Measurements from ENCODE around the gene OLFM4. TPM values are rescaled to one million over a fixed set of nuclear protein-coding genes. Genes with fewer than 3 reads are reported as not detected.
"Not testable (repeated sequence)": the region's sequence is repeated elsewhere in the genome, so short reads cannot be mapped to it uniquely, and the experiment has no call there.

Gene OLFM4
- total and polyA plus RNA-seq, 2 donors (not counting 1 experiment from before 2014, with no cell fraction given) = not detected

DNA sequence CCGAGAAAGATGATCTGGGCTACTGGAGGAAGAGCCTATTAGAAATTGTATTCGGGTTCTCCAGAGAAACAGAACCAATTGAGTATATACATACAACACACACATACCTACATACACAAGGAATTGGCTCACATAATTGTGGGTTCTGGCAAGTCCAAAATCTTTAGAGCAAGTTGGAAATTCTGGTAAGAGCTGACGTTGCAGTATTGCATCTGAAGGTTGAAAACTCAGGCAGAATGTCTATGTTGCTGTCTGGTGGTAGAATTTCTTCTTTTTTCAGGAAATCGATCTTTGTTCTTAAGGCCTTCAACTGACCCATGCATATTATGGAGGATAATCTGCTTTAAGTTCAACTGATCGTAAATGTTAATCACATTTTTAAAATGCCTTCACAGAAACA is 15.5 kb upstream of the OLFM4 start:
- no peak overlapping the region for H2AFZ ChIP-seq (ENCODE audit: low read length)
- H3K4me2 ChIP-seq (ENCODE audit: extremely low read depth, insufficient read depth, low read length) = no peak overlapping the region
- no peak overlapping the region for H3K4me3 ChIP-seq (replicated peaks in 1 of 4; ENCODE audit: control extremely low read depth in 1 of 4, insufficient read depth in 1 of 4, low read depth in 3 of 4, low read length in 4 of 4)
- no peak for DNase-seq (ENCODE audit: low read depth in 2 of 2)
- TF ChIP-seq, protein P1, sequence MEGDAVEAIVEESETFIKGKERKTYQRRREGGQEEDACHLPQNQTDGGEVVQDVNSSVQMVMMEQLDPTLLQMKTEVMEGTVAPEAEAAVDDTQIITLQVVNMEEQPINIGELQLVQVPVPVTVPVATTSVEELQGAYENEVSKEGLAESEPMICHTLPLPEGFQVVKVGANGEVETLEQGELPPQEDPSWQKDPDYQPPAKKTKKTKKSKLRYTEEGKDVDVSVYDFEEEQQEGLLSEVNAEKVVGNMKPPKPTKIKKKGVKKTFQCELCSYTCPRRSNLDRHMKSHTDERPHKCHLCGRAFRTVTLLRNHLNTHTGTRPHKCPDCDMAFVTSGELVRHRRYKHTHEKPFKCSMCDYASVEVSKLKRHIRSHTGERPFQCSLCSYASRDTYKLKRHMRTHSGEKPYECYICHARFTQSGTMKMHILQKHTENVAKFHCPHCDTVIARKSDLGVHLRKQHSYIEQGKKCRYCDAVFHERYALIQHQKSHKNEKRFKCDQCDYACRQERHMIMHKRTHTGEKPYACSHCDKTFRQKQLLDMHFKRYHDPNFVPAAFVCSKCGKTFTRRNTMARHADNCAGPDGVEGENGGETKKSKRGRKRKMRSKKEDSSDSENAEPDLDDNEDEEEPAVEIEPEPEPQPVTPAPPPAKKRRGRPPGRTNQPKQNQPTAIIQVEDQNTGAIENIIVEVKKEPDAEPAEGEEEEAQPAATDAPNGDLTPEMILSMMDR (conservative IDR thresholded peaks at IDR 0.05 in 1 of 2, IDR thresholded peaks at IDR 0.05 in 1 of 2; ENCODE audit: low read depth in 1 of 2, low read length in 2 of 2) = no peak
- TF ChIP-seq EZH2 (IDR thresholded peaks at IDR 0.05; ENCODE audit: low read length, missing control alignments) = no peak
- no peaks in the 10 kb centered on the region for H4K20me1 ChIP-seq (ENCODE audit: control insufficient read depth, extremely low read depth, insufficient read depth, low read length)
- no peaks in the 10 kb centered on the region for H3K36me3 ChIP-seq (ENCODE audit: control insufficient read depth, insufficient read depth, low read length)
- H3K79me2 ChIP-seq (ENCODE audit: control insufficient read depth, insufficient read depth, low read length) = no peaks in the 10 kb centered on the region
- H3K27me3 ChIP-seq (ENCODE audit: control insufficient read depth, insufficient read depth, low read length) = no peaks in the 10 kb centered on the region
- H3K27ac ChIP-seq (ENCODE audit: insufficient read depth, low read length) = no peak overlapping the region
- no peaks in the 10 kb centered on the region for H3K4me1 ChIP-seq (ENCODE audit: control insufficient read depth, extremely low read depth, insufficient read depth, low read length)
- no peak overlapping the region for H3K9ac ChIP-seq (ENCODE audit: insufficient read depth, low read length)
- no peaks in the 10 kb centered on the region for H3K9me3 ChIP-seq (ENCODE audit: control insufficient read depth, insufficient read depth, low read depth, low read length)

DNA sequence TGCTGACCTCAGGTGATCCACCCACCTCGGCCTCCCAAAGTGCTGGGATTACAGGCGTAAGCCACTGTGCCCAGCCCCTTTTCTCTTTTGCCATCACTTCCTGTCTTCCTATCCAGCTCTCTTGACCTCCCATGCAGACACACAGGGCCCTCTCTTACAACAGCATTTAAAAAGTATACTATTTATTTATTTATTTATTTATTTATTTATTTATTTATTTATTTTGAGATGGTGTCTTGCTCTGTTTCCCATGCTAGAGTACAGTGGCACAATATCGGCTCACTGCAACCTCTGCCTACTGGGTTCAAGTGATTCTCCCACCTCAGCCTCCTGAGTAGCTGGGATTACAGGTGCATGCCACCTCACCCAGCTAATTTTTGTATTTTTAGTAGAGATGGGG is 14.6 kb upstream of the OLFM4 start:
- not testable (repeated sequence) for H3K36me3 ChIP-seq (ENCODE audit: control insufficient read depth, insufficient read depth, low read length); H3K27ac ChIP-seq (ENCODE audit: insufficient read depth, low read length); DNase-seq (ENCODE audit: low read depth in 2 of 2); H3K4me3 ChIP-seq (replicated peaks in 1 of 4; ENCODE audit: control extremely low read depth in 1 of 4, insufficient read depth in 1 of 4, low read depth in 3 of 4, low read length in 4 of 4); H3K9me3 ChIP-seq (ENCODE audit: control insufficient read depth, insufficient read depth, low read depth, low read length); H3K79me2 ChIP-seq (ENCODE audit: control insufficient read depth, insufficient read depth, low read length); H3K27me3 ChIP-seq (ENCODE audit: control insufficient read depth, insufficient read depth, low read length); H3K4me1 ChIP-seq (ENCODE audit: control insufficient read depth, extremely low read depth, insufficient read depth, low read length); H4K20me1 ChIP-seq (ENCODE audit: control insufficient read depth, extremely low read depth, insufficient read depth, low read length); H3K4me2 ChIP-seq (ENCODE audit: extremely low read depth, insufficient read depth, low read length); H3K9ac ChIP-seq (ENCODE audit: insufficient read depth, low read length); H2AFZ ChIP-seq (ENCODE audit: low read length)

DNA sequence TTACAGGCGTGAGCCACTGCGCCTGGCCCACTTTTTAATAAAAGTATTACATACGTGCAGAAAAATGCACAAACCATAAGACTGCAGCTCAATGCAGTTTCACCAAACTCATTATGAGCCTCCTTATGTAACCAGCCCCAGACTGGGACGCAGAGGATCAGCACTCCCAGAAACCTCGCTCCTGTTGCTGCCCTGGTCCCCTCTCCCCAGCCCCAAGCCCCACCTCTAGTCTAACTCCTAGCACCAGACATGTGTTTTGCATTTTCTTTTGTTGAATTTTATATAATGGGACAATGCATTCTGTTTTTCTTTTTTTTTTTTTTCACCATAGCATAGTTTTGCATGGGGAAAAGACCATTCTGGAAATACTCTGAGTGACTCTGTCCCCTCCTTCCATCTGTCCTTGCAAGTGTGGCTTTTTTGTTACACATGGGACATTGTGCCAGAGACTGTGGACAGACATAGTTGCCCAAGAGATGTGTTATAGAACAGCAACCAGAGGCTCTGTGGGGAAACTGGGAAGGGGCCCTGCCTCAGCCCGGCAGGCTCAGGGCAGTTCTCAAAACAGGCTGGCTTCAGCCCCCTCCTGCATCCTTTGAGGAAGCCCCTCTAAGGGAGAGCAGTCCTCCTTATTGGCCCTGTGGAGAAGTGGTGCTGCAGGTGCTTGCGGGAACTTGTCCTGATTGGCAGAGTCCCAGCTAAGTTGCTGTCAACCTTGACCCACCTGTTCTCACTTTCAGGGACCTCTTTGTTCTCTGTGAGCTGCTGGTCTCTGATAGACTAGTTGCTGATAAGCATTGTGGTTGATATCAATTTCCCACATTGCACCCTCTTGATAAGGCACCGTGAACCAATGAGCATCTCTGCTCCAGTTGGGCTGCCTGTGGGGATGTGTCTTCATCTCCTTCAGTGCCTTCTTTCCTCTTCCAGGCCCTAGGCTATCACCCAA is 13.8 kb upstream of the OLFM4 start:
- Histone ChIP-seq H3K36me3 (ENCODE audit: control insufficient read depth, insufficient read depth, low read length) (no peaks in the 10 kb centered on the region), H2AFZ (ENCODE audit: low read length) (no peak overlapping the region), H3K27ac (ENCODE audit: insufficient read depth, low read length) (no peak overlapping the region), H3K9ac (ENCODE audit: insufficient read depth, low read length) (no peak overlapping the region), H4K20me1 (ENCODE audit: control insufficient read depth, extremely low read depth, insufficient read depth, low read length) (no peaks in the 10 kb centered on the region), H3K27me3 (ENCODE audit: control insufficient read depth, insufficient read depth, low read length) (no peaks in the 10 kb centered on the region), H3K4me2 (ENCODE audit: extremely low read depth, insufficient read depth, low read length) (no peak overlapping the region), H3K9me3 (ENCODE audit: control insufficient read depth, insufficient read depth, low read depth, low read length) (no peaks in the 10 kb centered on the region), H3K4me1 (ENCODE audit: control insufficient read depth, extremely low read depth, insufficient read depth, low read length) (no peaks in the 10 kb centered on the region), H3K79me2 (ENCODE audit: control insufficient read depth, insufficient read depth, low read length) (no peaks in the 10 kb centered on the region), H3K4me3 (replicated peaks in 1 of 4; ENCODE audit: control extremely low read depth in 1 of 4, insufficient read depth in 1 of 4, low read depth in 3 of 4, low read length in 4 of 4) (no peak overlapping the region)
- no peak for DNase-seq (ENCODE audit: low read depth in 2 of 2)
- TF ChIP-seq, protein P1 (conservative IDR thresholded peaks at IDR 0.05 in 1 of 2, IDR thresholded peaks at IDR 0.05 in 1 of 2; ENCODE audit: low read depth in 1 of 2, low read length in 2 of 2) = no peak
- TF ChIP-seq EZH2 (IDR thresholded peaks at IDR 0.05; ENCODE audit: low read length, missing control alignments) = no peak

All from fibroblast of lung (primary cell).